Activated B cell treated with CpG ODN at 0.5 μM for 24 hours (primary cell): Measurements from ENCODE around the gene WASHC3. TPM values are rescaled to one million over a fixed set of nuclear protein-coding genes. Genes with fewer than 3 reads are reported as not detected.

Source experiments
- ATAC-seq: fragments of 200-7000 bp; cut with Tn5 transposase; one replicate; pipeline ENCODE4 v1.10.0; 2021; ENCODE audit warnings: low read depth, mild to moderate bottlenecking, moderate library complexity
- CTCF ChIA-PET: fragments of 350-600 bp; sonication (Branson Sonifier 250); formaldehyde crosslinking; loops from one replicate; lab custom pipeline; 2021; ENCODE audit warnings: antibody characterized with exemption; lab: Charles Lee
- POLR2A ChIA-PET: fragments of 350-600 bp; sonication (Branson Sonifier 250); formaldehyde crosslinking; loops from one replicate; lab custom pipeline; 2021; ENCODE audit warnings: antibody characterized with exemption; lab: Charles Lee
- DNase-seq: peaks from one replicate; pipeline ENCODE4 v3.0.0; 2022
- H3K27ac Mint-ChIP-seq: one replicate; pipeline ENCODE4 v1.8.0; 2020; ENCODE audit warnings: mixed read lengths
- H3K27me3 Mint-ChIP-seq: one replicate; pipeline ENCODE4 v1.8.0; 2021; ENCODE audit warnings: mixed read lengths
- H3K36me3 Mint-ChIP-seq: one replicate; pipeline ENCODE4 v1.8.0; 2021; ENCODE audit warnings: low read depth, mixed read lengths
- H3K4me1 Mint-ChIP-seq: one replicate; pipeline ENCODE4 v1.8.0; 2021; ENCODE audit warnings: mixed read lengths
- H3K4me3 Mint-ChIP-seq: one replicate; pipeline ENCODE4 v1.8.0; 2020; ENCODE audit warnings: mild to moderate bottlenecking, mixed read lengths
- H3K9me3 Mint-ChIP-seq: one replicate; pipeline ENCODE4 v1.8.0; 2020; ENCODE audit warnings: mixed read lengths
- CTCF ChIP-seq: fragments of 200-600 bp; IDR thresholded peaks from one replicate; pipeline ENCODE4 v1.8.0; 2022; ENCODE audit warnings: antibody characterized with exemption, mild to moderate bottlenecking
- intact Hi-C: fragments of 100-400 bp; cut with micrococcal nuclease; formaldehyde crosslinking; loops from one replicate; pipeline ENCODE4 v1.15.1; 2024
- total RNA-seq: library from RNA; stranded (reverse); gene quantifications from 2 replicates; pipeline ENCODE4 v1.2.3, GENCODE V29; 2022

Gene WASHC3
- total RNA-seq, 1 donor from 2014 or later = 50.6 TPM

- DNase-seq (no peak), ATAC-seq (no peak)
- Mint-ChIP-seq H3K9me3 (no peaks in the 10 kb centered on the region), H3K4me1 (no peaks in the 10 kb centered on the region), H3K36me3 (no peaks in the 10 kb centered on the region), H3K27me3 (peaks cover 2% of the 10 kb centered on the region), H3K4me3 (no peak overlapping the region), H3K27ac (no peak overlapping the region)
- intact Hi-C loops = no loop called here
- POLR2A ChIA-PET = interaction anchor here (0.6 kb wide), 1 partner anchor 157 kb away, joined by 3 read pairs; no protein-coding TSS in a partner anchor
- CTCF ChIA-PET = no interaction called here
- TF ChIP-seq CTCF = no peak
Measured at GRCh38 chr12:101982307-101982706, 79.5 kb downstream of the WASHC3 start.

- TF ChIP-seq CTCF = no peak
- no peak overlapping the region for H3K27ac Mint-ChIP-seq
- no peak for DNase-seq
- H3K9me3 Mint-ChIP-seq = no peaks in the 10 kb centered on the region
- ChIA-PET CTCF (no interaction called here), POLR2A (no interaction called here)
- intact Hi-C loops = no loop called here
- no peak overlapping the region for H3K4me3 Mint-ChIP-seq
- H3K36me3 Mint-ChIP-seq = no peaks in the 10 kb centered on the region
- H3K27me3 Mint-ChIP-seq = peaks cover 2% of the 10 kb centered on the region
- ATAC-seq = no peak
- H3K4me1 Mint-ChIP-seq = no peaks in the 10 kb centered on the region
Measured at GRCh38 chr12:101981868-101982267, 79.9 kb downstream of the WASHC3 start.

- no peak for ATAC-seq
- no peak for TF ChIP-seq CTCF
- peaks cover 12% of the 10 kb centered on the region for H3K4me1 Mint-ChIP-seq
- DNase-seq = no peak
- intact Hi-C loops = no loop called here
- H3K36me3 Mint-ChIP-seq = no peaks in the 10 kb centered on the region
- no peak overlapping the region for H3K4me3 Mint-ChIP-seq
- POLR2A ChIA-PET = no interaction called here
- CTCF ChIA-PET = no interaction called here
- H3K9me3 Mint-ChIP-seq = peaks cover 6% of the 10 kb centered on the region
- no peak overlapping the region for H3K27ac Mint-ChIP-seq
- no peaks in the 10 kb centered on the region for H3K27me3 Mint-ChIP-seq
Measured at GRCh38 chr12:101968770-101969169, 93.0 kb downstream of the WASHC3 start.

- ATAC-seq (no peak), DNase-seq (no peak)
- intact Hi-C loops = no loop called here
- H3K9me3 Mint-ChIP-seq = peaks cover 6% of the 10 kb centered on the region
- H3K27me3 Mint-ChIP-seq = no peaks in the 10 kb centered on the region
- H3K4me1 Mint-ChIP-seq = peaks cover 12% of the 10 kb centered on the region
- CTCF ChIA-PET = interaction anchor here (1.2 kb wide), 1 partner anchor 27 kb away, joined by 8 read pairs; no protein-coding TSS in a partner anchor
- no peaks in the 10 kb centered on the region for H3K36me3 Mint-ChIP-seq
- no peak overlapping the region for H3K27ac Mint-ChIP-seq
- POLR2A ChIA-PET = interaction anchor here (1.0 kb wide), 1 partner anchor 16 kb away, joined by 4 read pairs; no protein-coding TSS in a partner anchor
- TF ChIP-seq CTCF = no peak
- H3K4me3 Mint-ChIP-seq = no peak overlapping the region
Measured at GRCh38 chr12:101967506-101967905, 94.3 kb downstream of the WASHC3 start.

GRCh38 chr12:101966496-101966895 lies 95.3 kb downstream of the WASHC3 start:
- Mint-ChIP-seq H3K9me3 (peaks cover 4% of the 10 kb centered on the region), H3K4me1 (peaks cover 12% of the 10 kb centered on the region), H3K27ac (no peak overlapping the region), H3K4me3 (no peak overlapping the region), H3K27me3 (no peaks in the 10 kb centered on the region), H3K36me3 (no peaks in the 10 kb centered on the region)
- ChIA-PET CTCF (no interaction called here), POLR2A (no interaction called here)
- ATAC-seq = no peak
- TF ChIP-seq CTCF = no peak
- intact Hi-C loops = no loop called here
- DNase-seq = no peak
